Inflammatory macrophage (primary cell): Measurements from ENCODE around the gene ZNF536.

Experiments used
- DNase-seq, 2 donors: peaks; one replicate each; pipeline ENCODE4 v3.0.0-alpha.2; 2020 to 2022

The ZNF536 gene

DNA sequence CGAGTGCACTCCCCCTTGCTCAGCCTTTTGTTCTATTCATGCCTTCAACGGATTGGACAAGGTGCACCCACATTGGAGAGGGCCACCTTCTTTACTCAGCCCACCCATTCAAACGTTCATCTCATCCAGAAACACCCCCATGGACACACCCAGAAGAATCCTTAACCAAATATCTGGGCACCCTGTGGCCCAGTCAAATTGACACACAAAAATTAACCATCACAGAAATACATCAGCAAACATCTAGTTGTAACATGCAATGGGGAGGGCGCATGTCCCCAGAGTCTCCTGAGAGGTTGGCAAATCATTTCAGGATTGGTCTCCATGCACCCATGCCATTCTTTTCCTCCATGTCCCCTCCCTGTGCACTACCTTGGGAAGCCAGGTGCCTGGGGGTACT, 167.1 kb downstream of the ZNF536 start:
- no peak for DNase-seq

DNA sequence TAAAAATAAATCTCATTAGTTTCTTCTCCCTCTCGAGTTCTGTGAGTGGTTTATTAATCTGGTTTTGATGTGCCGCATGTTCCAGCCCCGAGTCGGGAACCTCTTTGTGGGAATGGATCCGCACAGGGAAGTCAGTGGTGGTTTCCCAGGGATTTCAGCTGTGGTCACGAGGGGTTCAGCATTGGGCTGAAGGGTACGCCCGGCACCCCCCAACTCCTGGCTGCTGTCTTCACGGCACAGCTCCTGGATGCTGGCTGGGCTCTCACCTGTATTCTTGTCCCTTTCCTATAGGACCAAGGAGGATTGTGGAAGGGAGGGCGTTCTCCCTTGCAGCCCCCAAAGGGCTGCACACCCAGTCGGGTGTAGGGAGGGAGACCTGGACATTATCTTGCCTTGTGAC, 167.8 kb downstream of the ZNF536 start:
- DNase-seq, result no peak

DNA sequence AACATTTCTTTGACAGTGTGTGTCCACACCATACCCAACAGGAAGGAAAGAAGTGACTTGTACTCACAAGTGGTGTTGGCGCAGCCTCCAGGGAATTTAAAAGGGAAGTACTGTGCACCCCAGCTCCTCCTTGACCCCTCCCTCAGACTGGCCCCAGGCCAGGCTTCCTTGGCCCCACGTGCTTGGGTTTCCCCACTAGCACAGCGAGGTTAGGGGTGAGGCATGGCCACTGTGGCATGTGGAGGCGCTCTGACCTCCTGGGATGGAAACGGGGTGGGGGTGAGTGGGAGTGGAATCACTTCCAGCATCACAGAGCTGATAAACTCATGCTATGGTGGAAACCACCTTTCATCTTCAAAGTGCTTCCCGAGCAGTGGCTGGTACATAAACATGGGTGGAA, 168.6 kb downstream of the ZNF536 start:
- peak; percentile 26 to 39 for DNase-seq

DNA sequence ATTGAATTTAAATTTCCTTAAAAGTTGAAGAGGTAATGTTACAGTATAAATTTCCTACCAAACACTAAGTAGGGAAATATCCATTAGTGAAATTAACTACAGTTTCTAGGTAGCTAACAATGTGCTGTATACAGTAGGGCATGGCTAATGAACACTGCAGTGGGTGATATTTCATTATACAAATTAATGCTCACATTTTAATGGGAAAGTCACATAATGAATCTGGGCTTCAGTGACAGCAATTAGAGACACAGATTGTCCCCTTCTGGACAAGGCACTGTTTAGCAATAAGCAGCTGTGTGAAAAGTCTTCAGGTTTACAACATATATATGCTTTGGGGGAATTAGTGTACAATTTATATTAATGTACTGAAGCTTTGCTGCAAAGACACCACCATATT, 169.4 kb downstream of the ZNF536 start:
- DNase-seq, result no peak

DNA sequence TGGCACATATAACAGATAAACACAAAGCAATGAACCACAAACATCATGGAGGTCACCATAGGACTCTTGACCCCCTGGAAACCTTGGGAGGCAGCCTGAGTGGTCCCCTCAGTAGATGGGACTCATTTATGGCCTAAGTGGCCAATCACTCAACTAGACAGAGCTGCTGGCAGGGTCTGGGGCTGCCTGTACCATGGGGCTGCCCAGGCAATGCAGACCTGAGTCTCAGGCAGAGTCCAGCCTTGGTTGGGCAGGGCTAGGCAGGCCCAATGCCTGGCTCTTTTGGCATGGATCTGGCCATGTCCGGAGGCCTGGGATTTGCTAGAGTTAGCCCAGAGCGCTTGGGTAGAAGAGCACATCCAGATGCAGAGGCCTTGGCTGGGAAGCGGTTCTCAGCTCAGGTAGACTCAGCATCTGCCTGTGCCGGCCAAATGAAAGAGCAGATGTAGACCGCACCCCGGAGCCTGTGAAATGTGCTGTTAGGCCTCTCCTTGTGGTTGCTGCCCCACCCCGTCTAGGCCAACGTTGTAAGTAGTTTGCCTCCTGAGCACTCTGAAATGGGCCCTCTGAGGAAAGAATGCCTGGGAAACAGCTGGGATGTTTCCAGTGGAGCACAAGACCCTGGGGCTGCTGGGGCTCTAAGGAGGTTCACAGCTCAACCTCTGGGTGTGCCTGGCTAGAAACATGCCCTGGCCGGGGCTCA, 171.2 kb downstream of the ZNF536 start:
- DNase-seq, result no peak

DNA sequence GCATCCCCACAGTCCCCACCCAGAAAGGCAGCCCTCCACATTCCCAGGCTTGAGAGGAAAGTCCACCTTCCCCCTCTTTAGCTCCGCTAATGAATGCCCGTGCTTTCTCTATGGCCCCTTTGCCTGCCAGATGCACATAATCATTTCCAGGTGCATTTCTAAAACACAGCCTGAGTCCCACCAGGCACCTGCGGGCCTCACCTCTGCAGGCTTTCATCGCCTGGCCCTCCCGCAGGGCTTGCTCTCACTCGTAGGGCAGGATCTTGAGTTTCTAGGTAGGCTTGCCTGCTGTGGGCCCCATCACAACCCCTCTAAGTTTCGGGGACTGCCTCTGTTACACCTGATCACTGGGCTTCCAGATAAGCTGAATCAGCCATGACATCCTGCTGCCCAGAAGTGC, 173.6 kb downstream of the ZNF536 start:
- DNase-seq, result no peak

DNA sequence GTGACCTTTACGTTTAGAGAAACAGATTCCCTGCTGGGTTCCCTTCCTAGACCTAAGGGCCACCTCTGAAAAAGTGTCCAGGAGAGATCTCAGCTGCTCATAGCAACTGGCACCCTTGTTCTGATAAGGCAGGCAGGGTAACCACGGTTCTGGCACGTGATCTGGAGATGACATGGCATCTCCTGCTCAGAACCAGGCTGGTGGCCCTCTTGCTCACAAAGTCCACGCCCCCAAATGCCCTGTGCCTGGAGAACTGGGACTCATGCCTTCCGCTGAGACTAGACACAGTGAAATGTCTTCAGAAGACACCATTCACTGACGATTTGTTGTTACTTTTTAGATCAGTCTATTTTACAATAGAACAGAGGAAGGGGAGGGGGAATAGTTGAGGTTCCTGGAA, 174.1 kb downstream of the ZNF536 start:
- DNase-seq, result no peak

DNA sequence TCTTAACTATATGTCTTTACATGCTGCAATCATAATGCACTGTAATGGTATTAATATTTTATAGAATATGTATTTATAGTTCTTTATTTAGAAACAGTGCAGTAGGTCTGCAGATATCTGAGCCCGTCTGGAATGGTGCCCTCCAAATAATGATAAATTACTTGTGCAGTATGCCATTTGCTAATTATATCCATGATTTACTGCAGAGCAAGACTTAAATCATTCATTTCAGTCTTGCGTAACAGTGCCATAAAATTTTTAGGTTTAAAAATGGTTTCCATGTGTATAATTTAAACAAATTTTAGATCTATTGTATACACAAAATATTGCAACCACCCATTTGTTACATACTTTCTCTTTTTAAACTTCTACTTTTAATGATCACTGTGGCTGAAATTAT, 175.1 kb downstream of the ZNF536 start:
- DNase-seq, result no peak

DNA sequence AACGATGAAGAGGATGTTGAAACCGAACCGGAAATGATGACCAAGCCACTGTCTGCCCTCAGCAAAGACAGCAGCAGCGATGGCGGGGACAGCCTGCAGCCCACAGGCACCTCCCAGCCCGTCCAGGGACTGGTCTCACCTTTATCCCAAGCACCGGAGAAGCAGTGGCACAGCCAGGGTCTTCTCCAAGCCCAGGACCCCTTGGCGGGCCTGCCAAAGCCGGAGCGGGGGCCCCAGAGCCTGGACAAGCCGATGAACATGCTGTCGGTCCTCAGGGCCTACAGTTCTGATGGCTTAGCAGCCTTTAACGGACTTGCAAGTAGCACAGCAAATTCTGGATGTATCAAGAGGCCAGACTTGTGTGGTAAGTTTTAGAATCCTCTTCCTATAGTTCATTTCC, 177.0 kb downstream of the ZNF536 start:
- DNase-seq, result no peak

DNA sequence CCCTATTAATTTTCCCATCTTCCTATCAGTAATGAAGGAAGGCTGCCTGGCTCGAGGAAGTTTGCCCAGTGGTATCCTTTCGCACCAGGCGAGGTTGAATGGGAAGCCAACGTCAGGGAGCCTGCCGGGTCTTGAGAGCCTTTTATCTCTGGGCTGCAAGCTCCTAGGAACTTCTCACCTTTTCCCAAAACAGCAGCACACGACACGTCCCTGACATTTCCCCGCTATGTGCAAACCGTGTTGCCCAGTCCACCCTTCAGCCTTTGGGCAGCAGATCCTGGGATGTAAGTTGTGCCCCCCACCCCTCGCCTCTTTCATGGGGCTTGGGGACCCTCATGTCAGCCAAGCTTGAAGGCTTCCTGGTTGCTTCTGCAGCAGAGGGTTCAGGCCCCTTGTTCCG, 179.1 kb downstream of the ZNF536 start:
- no peak for DNase-seq

DNA sequence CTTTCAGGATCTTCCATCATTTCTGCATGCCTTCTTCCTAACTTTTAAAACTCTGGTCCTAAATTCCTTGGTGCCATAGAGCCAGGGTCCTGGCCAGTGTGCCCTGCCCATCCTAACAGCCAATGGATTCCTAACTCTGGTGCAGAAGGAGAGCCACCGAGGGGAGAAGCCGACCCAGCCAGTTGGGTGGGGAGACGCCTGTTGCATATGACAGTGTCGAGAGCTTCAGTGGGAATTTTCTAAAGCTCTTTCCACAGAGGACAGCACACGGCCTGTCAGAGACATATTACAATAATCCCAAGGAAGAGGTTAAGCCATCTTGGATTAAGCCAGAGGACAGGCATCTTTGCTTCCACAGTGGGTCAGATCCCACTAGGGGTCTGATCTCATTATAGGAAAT, 180.4 kb downstream of the ZNF536 start:
- DNase-seq, result no peak

DNA sequence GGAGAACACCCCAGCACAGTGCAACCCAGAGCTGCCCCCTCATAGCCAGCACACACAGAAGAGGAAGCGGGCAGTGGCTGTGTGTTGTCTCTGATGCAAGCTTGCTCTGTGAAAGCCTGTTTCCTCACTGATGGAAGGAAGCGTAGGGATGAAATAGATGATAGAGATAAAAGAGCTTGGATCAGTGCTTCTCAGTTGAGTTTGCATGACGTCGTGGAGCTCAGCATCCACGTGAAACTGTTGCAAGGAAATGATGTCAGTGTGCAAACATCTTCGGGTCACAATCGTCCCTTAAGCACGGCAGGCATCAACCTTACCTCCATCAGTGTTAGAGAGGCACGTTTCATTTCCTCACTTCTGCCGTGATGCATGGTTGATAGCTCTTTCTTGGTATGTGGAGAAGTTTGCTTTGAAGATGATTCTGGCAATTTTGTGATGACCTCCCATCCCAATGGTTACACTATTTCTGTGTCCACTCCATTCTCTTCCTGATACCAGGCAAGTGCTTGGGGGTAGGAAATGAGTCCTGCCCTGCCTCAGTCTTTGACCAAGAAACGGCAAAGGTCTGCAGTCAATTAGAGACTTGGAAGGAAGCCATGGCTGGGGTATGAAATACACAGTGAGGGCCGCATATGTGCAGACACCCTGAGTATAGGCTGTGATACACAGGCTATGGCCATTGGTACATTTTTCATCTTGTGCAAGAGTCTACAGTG, 183.0 kb downstream of the ZNF536 start:
- no peak for DNase-seq

DNA sequence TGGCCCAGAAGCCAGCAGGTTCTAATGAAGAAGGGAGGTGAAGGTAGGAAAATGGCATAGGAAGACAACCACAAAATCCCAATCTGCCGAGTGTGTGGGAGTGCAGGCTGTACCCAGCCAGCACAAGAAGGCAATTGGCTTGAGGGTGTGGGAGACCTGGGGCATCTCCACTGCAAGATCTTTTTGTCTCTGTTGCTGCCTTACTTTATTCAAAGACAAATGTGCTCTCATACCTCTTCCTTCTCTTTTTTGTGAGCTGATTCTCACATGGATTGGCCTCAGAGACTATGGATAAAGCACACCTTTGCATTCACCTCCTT, 183.6 kb downstream of the ZNF536 start:
- DNase-seq, result no peak

DNA sequence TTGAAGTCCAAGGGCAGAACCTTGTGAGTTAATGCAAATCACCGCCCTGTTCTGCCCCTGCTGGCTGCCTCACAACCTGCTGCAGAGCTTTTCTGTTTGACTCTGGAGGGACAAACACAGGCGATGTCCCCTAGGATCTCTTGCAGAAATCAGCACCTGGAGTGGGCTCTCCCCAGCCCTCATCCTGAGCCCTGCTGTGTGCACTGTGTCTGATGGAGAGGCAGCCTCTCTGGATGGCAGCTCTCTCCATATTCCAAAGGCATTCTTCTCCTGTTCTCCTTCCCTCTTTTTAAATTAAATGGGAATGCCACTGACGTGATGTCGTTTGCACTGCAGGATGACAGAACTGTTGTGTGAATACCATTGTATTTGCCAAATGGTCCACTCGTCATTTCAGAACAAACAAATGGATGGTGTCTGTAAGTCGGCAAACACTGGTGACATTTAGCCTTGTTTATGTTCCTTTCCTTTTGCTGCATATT, 184.1 kb downstream of the ZNF536 start:
- DNase-seq, result no peak

DNA sequence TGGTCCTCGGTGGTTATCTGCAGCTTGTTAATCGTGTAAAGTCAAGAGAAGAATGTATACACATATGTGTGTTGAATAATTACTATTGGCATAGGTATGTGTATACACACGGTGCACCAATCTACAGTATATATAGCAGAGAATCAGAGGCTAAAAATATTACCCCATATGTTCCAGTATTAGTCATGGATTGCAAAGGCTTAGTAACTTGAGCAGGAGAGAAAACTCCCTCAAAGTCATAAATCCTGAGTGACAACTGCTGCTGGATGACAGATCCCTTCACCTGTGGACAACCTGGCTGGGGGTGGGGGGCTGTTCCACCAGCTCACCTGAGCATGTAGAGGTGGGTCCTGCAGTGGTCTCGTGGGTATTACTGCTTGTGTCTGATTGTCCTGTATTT, 185.0 kb downstream of the ZNF536 start:
- no peak for DNase-seq

DNA sequence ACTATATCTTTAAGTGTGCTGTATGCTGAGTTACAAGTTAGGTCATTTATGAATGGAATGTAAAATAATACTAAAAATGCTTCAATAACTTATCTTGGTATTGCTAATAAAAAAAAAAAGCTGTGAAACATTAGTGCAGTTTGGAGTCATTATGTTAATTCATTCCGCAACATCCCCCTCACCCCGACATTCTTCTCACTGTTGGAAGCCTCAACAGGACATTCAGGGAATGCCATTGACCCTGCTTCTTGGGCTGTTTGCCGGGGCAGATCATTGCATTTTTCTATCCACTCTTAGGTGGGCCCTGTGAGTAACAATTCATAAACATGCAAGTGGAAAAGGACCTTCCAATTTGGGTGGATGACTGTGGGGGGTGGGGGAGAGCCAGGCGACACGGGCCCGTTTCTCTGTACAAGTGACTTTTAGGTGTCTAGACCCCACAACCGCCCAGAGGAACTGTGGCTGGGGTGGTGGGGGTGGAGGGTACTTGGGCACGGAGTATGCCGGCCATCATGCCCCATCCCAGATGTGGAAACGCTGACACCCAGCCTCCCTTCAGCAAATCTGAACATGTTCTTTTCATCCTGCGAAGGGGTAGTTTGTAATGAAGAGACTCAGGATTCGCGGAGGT, 185.9 kb downstream of the ZNF536 start:
- no peak for DNase-seq

DNA sequence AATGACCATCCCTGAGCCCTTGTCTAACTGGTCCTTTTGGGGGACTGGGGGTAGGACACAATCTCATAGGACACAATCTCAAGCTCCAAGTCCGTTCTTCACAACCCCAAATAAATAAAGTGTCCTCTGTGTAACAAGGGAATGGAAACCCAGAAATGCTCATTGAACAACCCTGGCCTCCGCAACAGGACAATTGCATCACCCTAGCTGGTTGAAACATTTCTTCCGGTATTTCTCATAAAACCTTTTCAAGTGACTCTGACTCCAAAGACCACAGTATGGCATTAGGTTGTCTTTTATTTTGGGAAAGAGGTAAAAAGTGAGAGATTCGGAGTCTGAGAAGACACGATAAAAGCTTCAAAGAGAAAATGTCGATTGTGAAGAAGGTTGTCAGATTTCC, 186.6 kb downstream of the ZNF536 start:
- no peak for DNase-seq

DNA sequence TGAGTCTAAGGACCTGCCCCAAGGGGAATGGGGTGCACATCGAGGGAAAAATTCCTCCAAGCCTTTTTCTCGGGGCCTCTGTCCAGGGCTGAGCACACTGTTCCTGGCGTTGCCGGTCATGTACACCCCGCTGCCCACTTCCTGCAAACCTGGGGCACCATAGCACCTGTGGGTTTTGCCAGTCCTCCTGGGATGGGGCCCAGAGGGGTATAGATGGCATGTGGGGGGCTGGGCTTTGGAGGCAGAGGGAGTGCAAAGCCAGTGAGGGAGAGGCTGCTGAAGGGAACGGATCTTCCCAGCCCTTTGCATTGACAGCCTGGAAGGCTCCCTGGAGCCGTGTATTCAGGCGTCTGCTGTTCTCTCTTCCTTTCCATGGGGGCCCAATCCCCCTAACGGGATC, 187.3 kb downstream of the ZNF536 start:
- DNase-seq, result no peak

DNA sequence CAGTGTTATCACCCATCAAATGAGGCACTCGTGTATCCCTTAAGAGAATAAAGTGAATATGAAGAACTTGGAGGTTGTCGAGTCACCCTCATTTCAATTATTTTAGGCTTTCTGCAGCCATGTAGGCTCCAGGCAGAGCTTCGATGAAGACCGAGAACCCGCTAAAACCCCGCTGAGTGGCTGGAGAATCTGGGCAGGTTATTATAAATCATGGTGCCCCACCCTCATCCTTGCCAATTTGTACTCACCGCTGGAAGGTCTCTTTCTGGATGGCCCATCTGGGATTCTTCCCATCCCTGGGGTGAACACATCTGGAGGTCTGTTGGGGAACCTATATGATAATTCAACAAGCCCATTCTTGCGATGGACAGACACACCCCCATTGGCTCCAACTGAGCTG, 190.8 kb downstream of the ZNF536 start:
- no peak for DNase-seq

DNA sequence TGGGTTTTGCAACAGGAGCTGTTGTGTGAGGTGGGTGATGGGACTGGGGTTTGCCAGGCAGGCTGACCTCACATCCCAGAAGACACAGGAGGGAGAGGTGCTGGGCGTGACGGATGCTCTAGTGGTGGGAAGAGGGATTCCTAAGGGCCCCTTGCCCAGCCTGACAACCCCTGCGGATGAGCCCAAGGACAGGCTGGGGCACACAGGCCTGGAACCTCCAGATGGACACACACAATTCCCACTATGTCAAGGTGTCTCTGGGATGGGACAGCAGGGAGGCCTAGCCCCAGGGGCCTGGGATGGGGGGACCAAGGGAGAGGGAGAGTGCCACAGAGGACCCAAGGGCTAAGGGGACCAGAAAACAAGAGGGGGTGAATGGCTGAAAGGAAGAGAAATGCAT, 191.5 kb downstream of the ZNF536 start:
- DNase-seq, result no peak

DNA sequence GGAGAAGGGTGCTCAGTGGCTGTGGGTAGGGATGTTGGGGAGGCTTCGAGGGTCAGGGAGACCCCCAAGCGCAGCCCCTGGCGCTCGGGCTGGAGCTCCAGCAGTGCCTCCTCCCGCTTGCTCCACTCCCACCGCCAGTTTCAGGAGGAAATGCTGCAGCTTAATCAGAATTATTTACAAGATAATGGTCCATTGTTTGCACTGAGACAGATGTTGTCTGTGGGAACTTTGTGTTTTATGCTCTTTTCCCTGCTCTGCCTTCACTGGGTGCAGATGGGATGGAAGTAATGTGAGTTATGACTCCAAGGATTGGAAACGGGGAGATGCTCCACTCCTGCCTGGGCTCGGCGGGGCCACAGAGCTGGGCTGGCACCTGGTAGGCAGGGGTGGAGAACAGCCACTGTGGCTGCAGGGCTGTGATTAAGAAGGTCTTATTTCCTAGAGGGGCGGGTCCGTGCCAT, 192.4 kb downstream of the ZNF536 start:
- no peak for DNase-seq

DNA sequence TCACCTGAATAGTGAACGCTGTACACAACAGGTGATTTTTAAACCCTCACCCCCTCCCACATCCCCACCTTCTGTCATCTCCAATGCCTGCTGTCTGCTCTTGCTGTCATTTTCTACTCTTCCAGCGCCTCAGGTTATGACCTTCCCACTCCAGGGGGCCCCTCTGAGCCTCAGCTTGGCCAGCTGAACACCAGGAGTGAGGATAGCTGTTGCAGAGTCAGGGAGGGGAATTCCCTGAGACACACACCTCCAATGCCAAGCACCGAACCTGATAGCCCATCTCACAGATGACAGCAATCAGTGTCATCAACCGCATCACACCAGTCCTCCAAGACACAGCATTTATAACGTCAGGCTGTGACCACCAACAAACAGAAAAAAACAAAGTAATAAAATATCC, 193.5 kb downstream of the ZNF536 start:
- no peak for DNase-seq

DNA sequence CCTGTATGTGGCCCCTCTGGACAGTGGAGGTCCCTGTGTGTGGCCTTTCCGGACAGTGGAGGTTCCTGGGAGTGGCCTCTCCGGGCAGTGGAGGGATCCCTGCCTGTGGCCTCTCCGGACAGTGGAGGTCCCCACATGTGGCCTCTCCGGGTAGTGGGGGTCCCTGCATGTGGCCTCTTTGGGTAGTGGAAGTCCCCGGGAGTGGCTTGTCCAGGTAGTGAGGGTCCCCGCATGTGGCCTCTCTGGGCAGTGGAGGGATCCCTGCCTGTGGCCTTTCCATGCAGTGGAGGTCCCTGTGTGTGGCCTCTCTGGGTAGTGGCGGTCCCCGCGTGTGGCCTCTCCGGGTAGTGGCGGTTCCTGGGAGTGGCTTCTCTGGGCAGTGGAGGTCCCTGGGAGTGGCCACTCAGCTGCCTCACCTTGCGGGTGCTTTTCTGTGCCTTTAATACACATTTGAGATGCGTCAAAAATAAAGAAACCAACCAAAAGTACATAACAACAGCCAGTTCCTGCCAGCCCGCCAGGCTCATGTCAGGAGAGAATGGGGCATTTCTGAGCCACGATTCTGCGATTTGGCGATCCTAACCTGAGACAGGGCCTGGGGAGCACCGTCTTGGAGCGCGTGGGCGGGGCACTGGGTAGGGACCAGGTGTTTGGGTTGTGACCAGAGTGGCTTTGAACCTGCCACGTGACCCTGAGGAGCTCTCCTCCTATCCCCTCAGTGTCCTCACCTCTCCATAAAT, 194.7 kb downstream of the ZNF536 start:
- DNase-seq, result no peak
